Measurements from ENCODE around the gene ZBTB12.
"Not testable (repeated sequence)": the region's sequence is repeated elsewhere in the genome, so short reads cannot be mapped to it uniquely, and the experiment has no call there.

Gene ZBTB12, protein sequence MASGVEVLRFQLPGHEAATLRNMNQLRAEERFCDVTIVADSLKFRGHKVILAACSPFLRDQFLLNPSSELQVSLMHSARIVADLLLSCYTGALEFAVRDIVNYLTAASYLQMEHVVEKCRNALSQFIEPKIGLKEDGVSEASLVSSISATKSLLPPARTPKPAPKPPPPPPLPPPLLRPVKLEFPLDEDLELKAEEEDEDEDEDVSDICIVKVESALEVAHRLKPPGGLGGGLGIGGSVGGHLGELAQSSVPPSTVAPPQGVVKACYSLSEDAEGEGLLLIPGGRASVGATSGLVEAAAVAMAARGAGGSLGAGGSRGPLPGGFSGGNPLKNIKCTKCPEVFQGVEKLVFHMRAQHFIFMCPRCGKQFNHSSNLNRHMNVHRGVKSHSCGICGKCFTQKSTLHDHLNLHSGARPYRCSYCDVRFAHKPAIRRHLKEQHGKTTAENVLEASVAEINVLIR

GRCh38 chr6:31901953-31902643 is at the start of gene ZBTB12:
Gene ZBTB12 (minus strand): TSS chr6:31902086. CDS start chr6:31901305, 781 bp downstream.
- in situ Hi-C loops (cut with MboI; ENCODE audit: low sequenced_read_pairs): no loop called here

DNA sequence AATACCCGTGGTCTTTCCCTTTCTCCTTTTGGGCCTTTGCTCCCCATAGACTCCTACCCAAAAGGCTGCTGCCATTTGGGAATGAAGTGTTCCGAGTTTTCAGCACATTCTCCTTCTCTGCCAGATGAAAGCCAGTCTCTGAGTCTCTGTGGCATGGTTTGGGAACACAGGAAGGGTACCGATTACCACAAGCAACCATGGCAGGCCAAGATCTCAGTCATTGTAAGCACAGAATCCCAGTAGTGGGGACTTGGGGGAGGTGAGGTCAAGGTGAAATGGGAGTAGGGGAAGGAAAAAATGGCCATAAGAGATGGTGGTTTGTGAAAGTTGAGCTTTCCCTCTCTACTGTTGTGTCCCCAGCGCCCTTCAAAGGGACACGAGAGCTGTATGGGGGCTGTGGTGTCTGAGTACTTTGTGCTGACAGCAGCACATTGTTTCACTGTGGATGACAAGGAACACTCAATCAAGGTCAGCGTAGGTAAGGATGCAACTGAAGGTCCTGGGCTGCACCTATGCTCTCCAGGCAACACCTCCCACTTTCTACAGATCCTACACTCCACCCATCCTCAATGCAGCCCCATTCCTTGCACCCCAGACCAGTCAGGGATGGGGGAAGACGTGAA is 48.2 kb upstream of the ZBTB12 start:
- in situ Hi-C loops (cut with MboI; ENCODE audit: low sequenced_read_pairs): no loop called here

- in situ Hi-C loops (cut with MboI; ENCODE audit: low sequenced_read_pairs): no loop called here
Measured at GRCh38 chr6:31948753-31949413, 47.0 kb upstream of the ZBTB12 start.

DNA sequence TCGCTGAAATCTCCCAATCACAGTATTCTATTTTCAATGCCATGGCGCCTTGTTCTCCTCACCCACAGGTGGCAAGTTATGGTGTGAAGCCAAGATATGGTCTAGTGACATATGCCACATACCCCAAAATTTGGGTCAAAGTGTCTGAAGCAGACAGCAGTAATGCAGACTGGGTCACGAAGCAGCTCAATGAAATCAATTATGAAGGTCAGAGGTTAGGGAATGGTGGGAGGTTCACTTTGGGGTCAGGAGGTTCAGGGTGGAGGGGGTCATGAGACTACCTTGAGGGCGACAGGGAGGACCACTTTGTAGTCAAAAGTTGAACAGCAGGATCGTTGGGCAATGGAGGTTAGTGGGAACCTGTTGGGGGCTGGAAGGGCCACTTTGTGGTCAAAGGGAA is 46.4 kb upstream of the ZBTB12 start:
- in situ Hi-C loops (cut with MboI; ENCODE audit: low sequenced_read_pairs): no loop called here

GRCh38 chr6:31947864-31948263 is 46.0 kb upstream of the ZBTB12 start:
- in situ Hi-C loops (cut with MboI; ENCODE audit: low sequenced_read_pairs): no loop called here

DNA sequence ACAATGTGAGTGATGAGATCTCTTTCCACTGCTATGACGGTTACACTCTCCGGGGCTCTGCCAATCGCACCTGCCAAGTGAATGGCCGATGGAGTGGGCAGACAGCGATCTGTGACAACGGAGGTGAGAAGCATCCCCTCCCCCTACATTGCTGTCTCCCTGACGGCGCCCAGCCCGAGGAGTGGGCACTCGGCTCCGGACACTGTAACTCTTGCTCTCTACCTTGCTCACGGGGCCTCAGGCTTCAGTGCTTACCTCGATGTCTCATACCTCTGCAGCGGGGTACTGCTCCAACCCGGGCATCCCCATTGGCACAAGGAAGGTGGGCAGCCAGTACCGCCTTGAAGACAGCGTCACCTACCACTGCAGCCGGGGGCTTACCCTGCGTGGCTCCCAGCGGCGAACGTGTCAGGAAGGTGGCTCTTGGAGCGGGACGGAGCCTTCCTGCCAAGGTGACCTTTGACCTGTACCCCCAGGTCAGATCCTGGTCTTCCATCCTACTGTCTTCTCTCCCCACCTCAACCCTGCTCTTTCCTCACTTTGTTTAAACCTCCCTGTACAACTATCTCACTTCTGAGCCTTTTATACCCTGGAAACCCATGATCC is 45.3 kb upstream of the ZBTB12 start:
- in situ Hi-C loops (cut with MboI; ENCODE audit: low sequenced_read_pairs): no loop called here

GRCh38 chr6:31946370-31946885 is 44.5 kb upstream of the ZBTB12 start:
- in situ Hi-C loops (cut with MboI; ENCODE audit: low sequenced_read_pairs): no loop called here

DNA sequence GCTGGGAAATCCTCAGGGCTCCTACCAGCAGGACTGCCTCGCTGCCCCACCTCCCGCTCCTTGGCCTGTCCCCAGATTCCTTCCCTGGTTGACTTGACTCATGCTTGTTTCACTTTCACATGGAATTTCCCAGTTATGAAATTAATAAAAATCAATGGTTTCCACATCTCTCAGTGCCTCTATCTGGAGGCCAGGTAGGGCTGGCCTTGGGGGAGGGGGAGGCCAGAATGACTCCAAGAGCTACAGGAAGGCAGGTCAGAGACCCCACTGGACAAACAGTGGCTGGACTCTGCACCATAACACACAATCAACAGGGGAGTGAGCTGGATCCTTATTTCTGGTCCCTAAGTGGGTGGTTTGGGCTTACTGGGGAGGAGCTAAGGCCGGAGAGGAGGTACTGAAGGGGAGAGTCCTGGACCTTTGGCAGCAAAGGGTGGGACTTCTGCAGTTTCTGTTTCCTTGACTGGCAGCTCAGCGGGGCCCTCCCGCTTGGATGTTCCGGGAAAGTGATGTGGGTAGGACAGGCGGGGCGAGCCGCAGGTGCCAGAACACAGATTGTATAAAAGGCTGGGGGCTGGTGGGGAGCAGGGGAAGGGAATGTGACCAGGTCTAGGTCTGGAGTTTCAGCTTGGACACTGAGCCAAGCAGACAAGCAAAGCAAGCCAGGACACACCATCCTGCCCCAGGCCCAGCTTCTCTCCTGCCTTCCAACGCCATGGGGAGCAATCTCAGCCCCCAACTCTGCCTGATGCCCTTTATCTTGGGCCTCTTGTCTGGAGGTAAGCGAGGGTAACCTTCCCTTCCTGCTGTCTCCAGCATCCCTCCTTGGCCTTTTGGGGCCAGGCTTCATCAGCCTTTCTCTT is 43.9 kb upstream of the ZBTB12 start, which contains the start of gene CFB:
TSS of gene CFB (plus strand) at position 589 of the 863 bp plus-strand sequence. CDS start at position 716, 127 bp downstream.
- in situ Hi-C loops (cut with MboI; ENCODE audit: low sequenced_read_pairs): no loop called here

- in situ Hi-C loops (cut with MboI; ENCODE audit: low sequenced_read_pairs): no loop called here
Measured at GRCh38 chr6:31945154-31945506, 43.2 kb upstream of the ZBTB12 start.

DNA sequence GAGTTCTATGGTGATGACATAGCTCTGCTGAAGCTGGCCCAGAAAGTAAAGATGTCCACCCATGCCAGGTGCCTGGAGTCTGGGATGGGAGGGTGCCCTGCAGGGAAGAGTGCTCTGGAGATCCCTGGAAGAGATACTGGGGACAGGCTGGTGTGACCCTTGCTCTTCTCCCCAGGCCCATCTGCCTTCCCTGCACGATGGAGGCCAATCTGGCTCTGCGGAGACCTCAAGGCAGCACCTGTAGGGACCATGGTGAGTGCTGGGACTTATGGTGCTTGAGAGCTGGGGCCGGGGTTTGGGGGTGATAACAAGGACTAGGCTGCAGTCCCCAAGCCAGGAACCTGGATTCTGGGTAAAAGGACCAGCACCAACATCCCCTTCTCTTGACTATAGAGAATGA is 41.9 kb upstream of the ZBTB12 start:
- in situ Hi-C loops (cut with MboI; ENCODE audit: low sequenced_read_pairs): no loop called here

DNA sequence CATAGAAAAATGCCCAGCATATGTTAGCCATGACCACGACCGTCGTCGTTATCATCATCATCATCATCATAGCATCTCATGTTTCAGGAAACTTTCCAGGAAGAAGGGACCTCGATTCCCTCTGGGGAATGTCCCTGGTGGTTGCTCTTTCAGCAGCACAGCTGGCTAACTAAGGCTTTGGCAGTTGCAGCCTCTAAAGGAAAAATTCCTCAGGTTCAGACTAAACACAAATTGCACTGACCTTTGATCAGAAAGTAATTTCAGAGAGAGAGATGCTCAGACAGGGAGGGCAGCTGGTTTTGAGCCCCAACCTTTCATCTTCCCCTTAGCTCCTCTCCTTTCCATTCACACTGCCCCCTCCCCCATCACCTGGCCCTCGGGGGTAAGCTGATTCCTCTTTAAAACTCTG is 38.4 kb upstream of the ZBTB12 start:
- in situ Hi-C loops (cut with MboI; ENCODE audit: low sequenced_read_pairs): no loop called here

- in situ Hi-C loops (cut with MboI; ENCODE audit: low sequenced_read_pairs): no loop called here
Measured at GRCh38 chr6:31935823-31936222, 33.9 kb upstream of the ZBTB12 start.

DNA sequence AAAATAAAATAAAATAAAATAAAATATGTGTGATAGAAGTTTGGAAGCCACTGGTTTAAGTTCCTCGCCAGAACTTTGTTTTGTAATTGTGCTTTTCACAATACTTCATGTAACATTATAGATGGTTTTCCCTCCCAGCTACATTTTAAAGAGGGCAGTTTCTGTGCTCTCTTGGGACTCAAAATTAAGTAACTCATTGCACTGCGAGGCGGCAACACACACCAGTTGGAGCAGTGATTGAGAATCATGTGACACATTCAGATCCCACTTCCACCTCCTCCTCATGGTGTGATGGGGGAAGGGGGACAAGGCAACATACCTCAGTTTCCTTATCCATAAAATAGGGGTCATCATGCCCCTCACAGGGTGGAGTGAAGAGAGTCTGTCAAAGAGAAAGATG is 33.1 kb upstream of the ZBTB12 start:
- in situ Hi-C loops (cut with MboI; ENCODE audit: low sequenced_read_pairs): no loop called here

- in situ Hi-C loops (cut with MboI; ENCODE audit: low sequenced_read_pairs): no loop called here
Measured at GRCh38 chr6:31933537-31933936, 31.7 kb upstream of the ZBTB12 start.

DNA sequence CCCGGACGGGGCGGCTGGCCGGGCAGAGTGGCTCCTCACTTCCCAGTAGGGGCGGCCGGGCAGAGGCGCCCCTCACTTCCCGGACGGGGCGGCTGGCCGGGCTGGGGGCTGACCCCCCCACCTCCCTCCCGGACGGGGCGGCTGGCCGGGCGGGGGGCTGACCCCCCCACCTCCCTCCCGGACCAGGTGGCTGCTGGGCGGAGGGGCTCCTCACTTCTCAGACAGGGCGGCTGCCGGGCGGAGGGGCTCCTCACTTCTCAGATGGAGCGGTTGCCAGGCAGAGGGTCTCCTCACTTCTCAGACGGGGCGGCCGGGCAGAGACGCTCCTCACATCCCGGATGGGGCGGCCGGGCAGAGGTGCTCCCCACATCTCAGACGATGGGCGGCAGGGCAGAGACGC is 30.3 kb upstream of the ZBTB12 start:
- in situ Hi-C loops (cut with MboI; ENCODE audit: low sequenced_read_pairs): not testable (repeated sequence)

DNA sequence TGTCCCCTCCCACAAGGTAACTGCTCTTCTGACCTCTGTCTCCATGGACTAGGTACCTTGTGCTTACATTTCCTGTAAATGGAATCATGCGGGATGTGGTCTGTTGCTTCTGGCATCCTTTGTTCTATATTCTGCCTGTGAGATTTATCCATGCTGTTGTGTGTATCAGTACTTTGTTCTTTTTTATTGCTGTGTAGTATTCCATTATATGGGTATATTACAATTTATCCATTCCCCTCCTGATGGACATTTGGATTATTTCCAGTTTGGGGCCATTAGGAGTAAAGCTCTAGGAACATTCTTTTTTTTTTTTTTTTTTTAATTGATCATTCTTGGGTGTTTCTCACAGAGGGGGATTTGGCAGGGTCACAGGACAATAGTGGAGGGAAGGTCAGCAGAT is 29.1 kb upstream of the ZBTB12 start:
- in situ Hi-C loops (cut with MboI; ENCODE audit: low sequenced_read_pairs): no loop called here

GRCh38 chr6:31928672-31928939 is 26.7 kb upstream of the ZBTB12 start:
- in situ Hi-C loops (cut with MboI; ENCODE audit: low sequenced_read_pairs): no loop called here

- in situ Hi-C loops (cut with MboI; ENCODE audit: low sequenced_read_pairs): no loop called here
Measured at GRCh38 chr6:31927863-31928671, 26.2 kb upstream of the ZBTB12 start.

GRCh38 chr6:31927242-31927862 is 25.5 kb upstream of the ZBTB12 start, which contains the start of gene C2:
Gene C2 (plus strand): TSS chr6:31927717. CDS start chr6:31927753, 36 bp downstream.
- in situ Hi-C loops (cut with MboI; ENCODE audit: low sequenced_read_pairs): no loop called here

Data from hTERT RPE-1 (cell line).